Naive thymus-derived CD4-positive, alpha-beta T cell (primary cell): ENCODE measurements around the gene FAM187B. TPM values are rescaled to one million over a fixed set of nuclear protein-coding genes. Genes with fewer than 3 reads are reported as not detected.

Experiments used
- polyA plus RNA-seq, 2 donors: library from polyadenylated mRNA; unstranded; fragments of 300-500 nt; fragmentation: Illumina TruSeq; gene quantifications; one replicate each; pipeline ENCODE4 v1.2.3, GENCODE V29; 2021
- total RNA-seq, 6 experiments: library from RNA in 5 of 6; stranded (reverse) in 5 of 6; gene quantifications; 1 replicate in 5 of 6; 2 replicates in 1 of 6; pipeline ENCODE4 v1.2.3 and lab custom pipeline; 2021 to 2026

FAM187B gene
- total and polyA plus RNA-seq, 7 experiments from 2014 or later: not detected

Other genes starting within 250 kb of the FAM187B start
- gene GRAMD1A, start 228.4 kb downstream of the FAM187B start, total RNA-seq: 100 to 1,000 TPM in 4 of 5 experiments, 10 to 100 TPM in 1; 90.1 to 286 (median 253) TPM
- 10 to 100 TPM; 33.6 to 74.9 TPM for gene GRAMD1A, start 228.4 kb downstream of the FAM187B start, polyA plus RNA-seq
- 1 to 10 TPM in 4 of 5 experiments, under 1 TPM in 1; 0.48 to 1.9 (median 1.8) TPM for gene SCN1B, start 198.3 kb downstream of the FAM187B start, total RNA-seq
- gene SCN1B, start 198.3 kb downstream of the FAM187B start, polyA plus RNA-seq: under 1 TPM in 1 of 2 donors, not detected in 1; 0.23 TPM
- not detected for gene HPN, start 187.0 kb downstream of the FAM187B start, total RNA-seq
- gene HPN, start 187.0 kb downstream of the FAM187B start, polyA plus RNA-seq: not detected
- gene FXYD3, start 112.9 kb downstream of the FAM187B start, total RNA-seq: not detected
- not detected for gene FXYD3, start 112.9 kb downstream of the FAM187B start, polyA plus RNA-seq
- gene LGI4, start 93.7 kb downstream of the FAM187B start, total RNA-seq: 1 to 10 TPM in 1 of 5 experiments, under 1 TPM in 4; 0.19 to 1.6 (median 0.51) TPM
- gene LGI4, start 93.7 kb downstream of the FAM187B start, polyA plus RNA-seq: not detected
- 1 to 10 TPM in 1 of 5 experiments, under 1 TPM in 2, not detected in 2; 0.46 to 1.2 (median 0.78) TPM for gene FXYD1, start 89.9 kb downstream of the FAM187B start, total RNA-seq
- under 1 TPM in 1 of 2 donors, not detected in 1; 0.91 TPM for gene FXYD1, start 89.9 kb downstream of the FAM187B start, polyA plus RNA-seq
- gene FXYD7, start 85.5 kb downstream of the FAM187B start, total RNA-seq: 10 to 100 TPM in 1 of 5 experiments, 1 to 10 TPM in 4; 1.8 to 13.2 (median 3.5) TPM
- 1 to 10 TPM; 2.1 to 2.6 TPM for gene FXYD7, start 85.5 kb downstream of the FAM187B start, polyA plus RNA-seq
- 100 to 1,000 TPM; 362 to 458 (median 387) TPM for gene FXYD5, start 74.0 kb downstream of the FAM187B start, total RNA-seq
- 100 to 1,000 TPM; 464 to 575 TPM for gene FXYD5, start 74.0 kb downstream of the FAM187B start, polyA plus RNA-seq
- gene LSR, start 20.3 kb upstream of the FAM187B start, total RNA-seq: 10 to 100 TPM in 4 of 5 experiments, 1 to 10 TPM in 1; 4.6 to 59.3 (median 25.1) TPM
- 10 to 100 TPM; 23.4 to 39.1 TPM for gene LSR, start 20.3 kb upstream of the FAM187B start, polyA plus RNA-seq
- 100 to 1,000 TPM; 145 to 256 (median 225) TPM for gene USF2, start 40.2 kb upstream of the FAM187B start, total RNA-seq
- 1 to 10 TPM; 6.8 to 7.0 TPM for gene USF2, start 40.2 kb upstream of the FAM187B start, polyA plus RNA-seq
- gene HAMP, start 53.8 kb upstream of the FAM187B start, total RNA-seq: 1 to 10 TPM in 2 of 5 experiments, under 1 TPM in 3; 0.44 to 2.5 (median 0.66) TPM
- not detected for gene HAMP, start 53.8 kb upstream of the FAM187B start, polyA plus RNA-seq
- gene MAG, start 63.4 kb upstream of the FAM187B start, total RNA-seq: under 1 TPM in 1 of 5 experiments, not detected in 4; 0.29 TPM
- gene MAG, start 63.4 kb upstream of the FAM187B start, polyA plus RNA-seq: under 1 TPM in 1 of 2 donors, not detected in 1; 0.31 TPM
- gene CD22, start 100.4 kb upstream of the FAM187B start, total RNA-seq: 10 to 100 TPM in 1 of 5 experiments, 1 to 10 TPM in 4; 1.5 to 23.9 (median 1.9) TPM
- gene CD22, start 100.4 kb upstream of the FAM187B start, polyA plus RNA-seq: 1 to 10 TPM in 1 of 2 donors, under 1 TPM in 1; 0.70 to 1.1 TPM
- 1 to 10 TPM in 1 of 5 experiments, under 1 TPM in 2, not detected in 2; 0.10 to 1.3 (median 0.24) TPM for gene FFAR1, start 119.2 kb upstream of the FAM187B start, total RNA-seq
- gene FFAR1, start 119.2 kb upstream of the FAM187B start, polyA plus RNA-seq: not detected
- gene FFAR3, start 129.7 kb upstream of the FAM187B start, total RNA-seq: under 1 TPM in 3 of 5 experiments, not detected in 2; 0.31 to 0.91 (median 0.72) TPM
- not detected for gene FFAR3, start 129.7 kb upstream of the FAM187B start, polyA plus RNA-seq
- gene GPR42, start 142.3 kb upstream of the FAM187B start, total RNA-seq: under 1 TPM in 1 of 5 experiments, not detected in 4; 0.24 TPM
- not detected for gene GPR42, start 142.3 kb upstream of the FAM187B start, polyA plus RNA-seq
- gene FFAR2, start 219.5 kb upstream of the FAM187B start, total RNA-seq: 1 to 10 TPM in 2 of 5 experiments, not detected in 3; 2.2 to 7.1 TPM
- not detected for gene FFAR2, start 219.5 kb upstream of the FAM187B start, polyA plus RNA-seq